ENCODE results near the gene STUB1. TPM values are rescaled to one million over a fixed set of nuclear protein-coding genes. Genes with fewer than 3 reads are reported as not detected.

Gene STUB1
- total RNA-seq, 1 donor from 2014 or later: 78.3 TPM

GRCh38 chr16:674968-675883 is 5.0 kb upstream of the STUB1 start, which contains the start of gene RHBDL1:
TSS of gene RHBDL1 (plus strand) at chr16:675671. CDS start at chr16:675791, 120 bp downstream.
- no peak for TF ChIP-seq CTCF (IDR thresholded peaks at IDR 0.05; ENCODE audit: partially characterized antibody, unreplicated experiment)
- Mint-ChIP-seq H3K4me3 (ENCODE audit: unreplicated experiment) (peak within 1 kb of the TSS; percentile 46), H3K9me3 (ENCODE audit: unreplicated experiment) (peaks cover 6% of the 10 kb centered on the region), H3K27ac (ENCODE audit: unreplicated experiment) (no peak within 1 kb of the TSS), H3K4me1 (ENCODE audit: low read depth, unreplicated experiment) (no peaks in the 10 kb centered on the region), H3K27me3 (ENCODE audit: unreplicated experiment) (peaks cover 6% of the 10 kb centered on the region), H3K36me3 (ENCODE audit: unreplicated experiment) (no peaks in the 10 kb centered on the region)
- peak; percentile 45 for DNase-seq

GRCh38 chr16:675884-676564 is 4.2 kb upstream of the STUB1 start:
- DNase-seq: no peak
- H3K36me3 Mint-ChIP-seq (ENCODE audit: unreplicated experiment): no peaks in the 10 kb centered on the region
- peaks cover 6% of the 10 kb centered on the region for H3K27me3 Mint-ChIP-seq (ENCODE audit: unreplicated experiment)
- H3K4me1 Mint-ChIP-seq (ENCODE audit: low read depth, unreplicated experiment): peaks cover 2% of the 10 kb centered on the region
- peaks cover 6% of the 10 kb centered on the region for H3K9me3 Mint-ChIP-seq (ENCODE audit: unreplicated experiment)
- TF ChIP-seq CTCF (IDR thresholded peaks at IDR 0.05; ENCODE audit: partially characterized antibody, unreplicated experiment): no peak
- no peak overlapping the region for H3K27ac Mint-ChIP-seq (ENCODE audit: unreplicated experiment)
- no peak overlapping the region for H3K4me3 Mint-ChIP-seq (ENCODE audit: unreplicated experiment)

- no peak overlapping the region for H3K4me3 Mint-ChIP-seq (ENCODE audit: unreplicated experiment)
- no peak for DNase-seq
- no peak for TF ChIP-seq CTCF (IDR thresholded peaks at IDR 0.05; ENCODE audit: partially characterized antibody, unreplicated experiment)
- H3K27ac Mint-ChIP-seq (ENCODE audit: unreplicated experiment): no peak overlapping the region
- peaks cover 8% of the 10 kb centered on the region for H3K27me3 Mint-ChIP-seq (ENCODE audit: unreplicated experiment)
- H3K4me1 Mint-ChIP-seq (ENCODE audit: low read depth, unreplicated experiment): peaks cover 4% of the 10 kb centered on the region
- peaks cover 6% of the 10 kb centered on the region for H3K9me3 Mint-ChIP-seq (ENCODE audit: unreplicated experiment)
- no peaks in the 10 kb centered on the region for H3K36me3 Mint-ChIP-seq (ENCODE audit: unreplicated experiment)
Measured at GRCh38 chr16:676565-676902, 3.7 kb upstream of the STUB1 start.

- DNase-seq: no peak
- H3K36me3 Mint-ChIP-seq (ENCODE audit: unreplicated experiment): no peaks in the 10 kb centered on the region
- no peak for TF ChIP-seq CTCF (IDR thresholded peaks at IDR 0.05; ENCODE audit: partially characterized antibody, unreplicated experiment)
- peaks cover 7% of the 10 kb centered on the region for H3K4me1 Mint-ChIP-seq (ENCODE audit: low read depth, unreplicated experiment)
- no peak overlapping the region for H3K4me3 Mint-ChIP-seq (ENCODE audit: unreplicated experiment)
- peaks cover 7% of the 10 kb centered on the region for H3K9me3 Mint-ChIP-seq (ENCODE audit: unreplicated experiment)
- H3K27me3 Mint-ChIP-seq (ENCODE audit: unreplicated experiment): peaks cover 11% of the 10 kb centered on the region
- no peak overlapping the region for H3K27ac Mint-ChIP-seq (ENCODE audit: unreplicated experiment)
Measured at GRCh38 chr16:676913-677312, 3.3 kb upstream of the STUB1 start.

Data from glutamatergic neuron (in vitro differentiated cells).